ENCODE results near the gene IGSF6. TPM values are rescaled to one million over a fixed set of nuclear protein-coding genes. Genes with fewer than 3 reads are reported as not detected.

Gene IGSF6
- total and polyA plus RNA-seq, 2 of the 8 experiments (the other 6 are each of a cell fraction or from before 2014, with no cell fraction given), result not detected

- Histone ChIP-seq H3K23ac (ENCODE audit: insufficient read length) (no peak overlapping the region), H3K27ac (ENCODE audit: low read depth, low read length) (no peak overlapping the region), H3K4me2 (ENCODE audit: insufficient read depth in 1 of 2, low read depth in 2 of 2, low read length in 2 of 2) (no peak overlapping the region), H3K4me1 (replicated peaks in 1 of 4; ENCODE audit: control insufficient read depth in 3 of 4, insufficient read depth in 4 of 4, low read length in 3 of 4) (peaks cover 5 to 25% (median 10%) of the 10 kb centered on the region in 4 experiments; a peak in 6 of 7 replicates), H3K23me2 (ENCODE audit: low read depth, low read length) (no peaks in the 10 kb centered on the region), H3K79me2 (ENCODE audit: control insufficient read depth in 1 of 2, insufficient read depth in 2 of 2, low read length in 2 of 2) (peaks cover 7 to 86% of the 10 kb centered on the region in 2 experiments), H2AFZ (ENCODE audit: low read length) (no peak overlapping the region), H3K18ac (ENCODE audit: extremely low read depth, low read length) (no peak overlapping the region), H4K8ac (ENCODE audit: extremely low read depth, insufficient read depth, low read length) (no peak overlapping the region), H4K20me1 (replicated peaks in 1 of 2; ENCODE audit: control insufficient read depth in 1 of 2, insufficient read depth in 2 of 2, low read length in 2 of 2) (peaks cover 7 to 9% of the 10 kb centered on the region in 2 experiments), H3K9ac (replicated peaks in 1 of 4; ENCODE audit: extremely low read depth in 1 of 4, low read depth in 3 of 4, low read length in 3 of 4) (no peak overlapping the region), H3K79me1 (ENCODE audit: low read depth, low read length) (peaks cover 6% of the 10 kb centered on the region), H2BK20ac (ENCODE audit: low read length) (no peak overlapping the region), H2BK120ac (replicated peaks; ENCODE audit: low read depth, low read length) (no peak overlapping the region), H2AK5ac (ENCODE audit: low read depth, low read length) (no peak overlapping the region), H3K56ac (replicated peaks; ENCODE audit: insufficient read length, low read depth, low read length) (no peak overlapping the region), H4K5ac (ENCODE audit: insufficient read length, low read depth, low read length) (no peak overlapping the region), H4K91ac (replicated peaks; ENCODE audit: insufficient read length, low read length) (no peak overlapping the region), H3K27me3 (replicated peaks in 1 of 4; ENCODE audit: control insufficient read depth in 3 of 4, extremely low read depth in 1 of 4, insufficient read depth in 3 of 4, low read length in 3 of 4) (no peaks in the 10 kb centered on the region), H2BK5ac (ENCODE audit: low read depth, low read length) (no peak overlapping the region), H3K36me3 (ENCODE audit: control insufficient read depth in 2 of 4, insufficient read depth in 4 of 4, low read length in 3 of 4) (peaks cover 0 to 9% (median 0%) of the 10 kb centered on the region in 4 experiments; a peak in 2 of 8 replicates), H3K14ac (ENCODE audit: insufficient read length) (no peak overlapping the region), H3K4ac (replicated peaks; ENCODE audit: insufficient read length, low read depth, low read length) (no peak overlapping the region), H2BK15ac (ENCODE audit: low read length) (no peak overlapping the region), H3K9me3 (ENCODE audit: insufficient read depth in 2 of 2, low read depth in 1 of 2, low read length in 1 of 2) (no peaks in the 10 kb centered on the region), H2BK12ac (ENCODE audit: low read depth, low read length) (no peak overlapping the region), H3K4me3 (ENCODE audit: extremely low read depth in 1 of 4, insufficient read depth in 2 of 4, low read depth in 3 of 4, low read length in 4 of 4) (no peak overlapping the region)
- no peak for DNase-seq (ENCODE audit: low read depth in 1 of 2, low spot score in 2 of 2)
- no peak for FAIRE-seq
- 90% methylated on average over 4 of the region's 4 CpGs; no CpG with 5 or more reads in 1 of the 2 experiments for WGBS, 2 experiments (ENCODE audit: extremely low coverage in 1 of 2, insufficient coverage in 1 of 2, insufficient read length in 1 of 2, insufficient replicate concordance in 2 of 2, low coverage in 1 of 2, low lambda C conversion rate in 2 of 2, missing lambda C conversion rate in 1 of 2)
- POLR2A ChIA-PET (ENCODE audit: partially characterized antibody), result interaction anchor here (1.4 kb wide), 1 partner anchor 9 kb away, joined by 4 read pairs; no protein-coding TSS in a partner anchor
- CTCF ChIA-PET (ENCODE audit: partially characterized antibody), result interaction anchor here (1.2 to 4.4 kb wide), 2 partner anchors 10 to 29 kb away, joined by 4 to 20 read pairs; no protein-coding TSS in a partner anchor
- no peak for TF ChIP-seq HDAC6 (IDR thresholded peaks at IDR 0.05; ENCODE audit: low read depth, low read length)
- TF ChIP-seq MAX (IDR thresholded peaks at IDR 0.05), result no peak
- no peak for TF ChIP-seq EZH2 (IDR thresholded peaks at IDR 0.05; ENCODE audit: low read depth, low read length, severe bottlenecking)
- TF ChIP-seq RXRA (IDR thresholded peaks at IDR 0.05; ENCODE audit: insufficient read depth, low read depth, low read length), result no peak
- no peak for TF ChIP-seq CBX5 (IDR thresholded peaks at IDR 0.05; ENCODE audit: low read depth, low read length)
- no peak for TF ChIP-seq TCF12 (IDR thresholded peaks at IDR 0.05; ENCODE audit: low read depth, low read length)
- no peak for TF ChIP-seq SAP30 (IDR thresholded peaks at IDR 0.05; ENCODE audit: insufficient read depth, insufficient replicate concordance, low read length)
- no peak for TF ChIP-seq CTCF (IDR thresholded peaks at IDR 0.05; ENCODE audit: control extremely low read depth in 1 of 3, insufficient read depth in 1 of 3, low read depth in 1 of 3, low read length in 3 of 3)
- no peak for TF ChIP-seq BCL11A (IDR thresholded peaks at IDR 0.05; ENCODE audit: low read depth in 2 of 2, low read length in 2 of 2)
Measured at GRCh38 chr16:21613361-21613760, 39.0 kb downstream of the IGSF6 start.
